PC-3 (cell line): ENCODE results near the gene ABO. TPM values are rescaled to one million over a fixed set of nuclear protein-coding genes. Genes with fewer than 3 reads are reported as not detected.
"Not testable (repeated sequence)": the region's sequence is repeated elsewhere in the genome, so short reads cannot be mapped to it uniquely, and the experiment has no call there.

Experiments
- ATAC-seq: fragments of 200-7000 bp; cut with Tn5 transposase; 2 replicates; pipeline ENCODE4 v1.9.1; 2020; ENCODE audit warnings: mild to moderate bottlenecking, moderate library complexity
- BruUV-seq: library from RNA; stranded (reverse); fragments of 400-500 nt; replicated peaks from 2 replicates; lab custom pipeline; 2021; lab: Mats Ljungman, UMichigan
- CTCF ChIA-PET: fragments of 300-600 bp; sonication (Branson Sonifier 250); formaldehyde crosslinking; loops from one replicate; lab custom pipeline; 2022; ENCODE audit warnings: antibody characterized with exemption; lab: Charles Lee
- POLR2A ChIA-PET: fragments of 300-600 bp; sonication (Branson Sonifier 250); formaldehyde crosslinking; loops from one replicate; lab custom pipeline; 2022; ENCODE audit warnings: antibody characterized with exemption; ENCODE audit not compliant: unreplicated experiment; lab: Charles Lee
- DNase-seq: peaks from one replicate; pipeline ENCODE4 v3.0.0-alpha.2; 2015
- H2AFZ ChIP-seq: fragments of 300-600 bp; sonication (generic); 2 replicates; pipeline ENCODE4 v1.6.0; 2016; ENCODE audit warnings: antibody characterized with exemption, low read length
- H3F3A ChIP-seq: fragments of 300-600 bp; sonication (generic); one replicate; pipeline ENCODE4 v1.6.0; 2017; ENCODE audit warnings: antibody characterized with exemption, low read length, control low read depth, mild to moderate bottlenecking; ENCODE audit not compliant: unreplicated experiment
- H3K27ac ChIP-seq: fragments of 300-600 bp; sonication (generic); 2 replicates; pipeline ENCODE4 v1.5.1; 2016; ENCODE audit warnings: mild to moderate bottlenecking, low read length
- H3K27me3 ChIP-seq: fragments of 300-600 bp; sonication (generic); 2 replicates; pipeline ENCODE4 v1.6.1; 2016; ENCODE audit warnings: low read length, mixed read lengths
- H3K36me3 ChIP-seq: fragments of 300-600 bp; sonication (generic); 2 replicates; pipeline ENCODE4 v1.6.1; 2016; ENCODE audit warnings: low read depth, mixed run types, low read length, mixed read lengths
- H3K4me1 ChIP-seq: fragments of 300-600 bp; sonication (generic); 2 replicates; pipeline ENCODE4 v1.5.1; 2016; ENCODE audit warnings: low read length; ENCODE audit not compliant: insufficient read depth
- H3K4me2 ChIP-seq: fragments of 300-600 bp; sonication (generic); 2 replicates; pipeline ENCODE4 v1.6.0; 2016; ENCODE audit warnings: low read length
- H3K4me3 ChIP-seq: fragments of 300-600 bp; sonication (generic); 2 replicates; pipeline ENCODE4 v1.5.1; 2016; ENCODE audit warnings: mild to moderate bottlenecking, low read length, mixed read lengths
- H3K79me2 ChIP-seq: fragments of 300-600 bp; sonication (generic); 2 replicates; pipeline ENCODE4 v1.6.1; 2017; ENCODE audit warnings: low read length, mixed read lengths
- H3K9ac ChIP-seq: fragments of 300-600 bp; sonication (generic); 2 replicates; pipeline ENCODE4 v1.6.0; 2016; ENCODE audit warnings: mild to moderate bottlenecking, low read length
- H3K9me2 ChIP-seq: fragments of 300-600 bp; sonication (generic); replicated peaks from 2 replicates; pipeline ENCODE4 v1.6.1; 2016; ENCODE audit warnings: mixed run types, low read length, mixed read lengths
- H3K9me3 ChIP-seq: fragments of 300-600 bp; sonication (generic); 2 replicates; pipeline ENCODE4 v1.6.1; 2016; ENCODE audit warnings: low read length, mixed read lengths
- H4K20me1 ChIP-seq: fragments of 300-600 bp; sonication (generic); 2 replicates; pipeline ENCODE4 v1.6.1; 2016; ENCODE audit warnings: low read length, mixed read lengths
- EZH2 ChIP-seq: fragments of 300-600 bp; sonication (generic); IDR thresholded peaks from one replicate; pipeline ENCODE4 v1.6.1; 2017; ENCODE audit warnings: antibody characterized with exemption, mild to moderate bottlenecking, low read length; ENCODE audit not compliant: unreplicated experiment
- EZH2phosphoT487 ChIP-seq: fragments of 300-600 bp; sonication (generic); IDR thresholded peaks from 2 replicates; pipeline ENCODE4 v1.6.1; 2018; ENCODE audit warnings: mild to moderate bottlenecking, antibody characterized with exemption, low read length, borderline replicate concordance
- intact Hi-C: fragments of 100-400 bp; cut with micrococcal nuclease; formaldehyde crosslinking; loops from 2 replicates; pipeline ENCODE4 v1.9.0; 2023
- total RNA-seq: library from RNA; depleted of rRNA; stranded (reverse); fragments of >200 nt; gene quantifications from 2 replicates; pipeline ENCODE4 v1.2.3, GENCODE V29; 2014
- TF ChIP-seq, protein P1 (sequence below): fragments of 300-600 bp; sonication (generic); conservative IDR thresholded peaks from 2 replicates; pipeline ENCODE4 v1.5.1; 2017; ENCODE audit warnings: antibody characterized with exemption, low read depth, mild to moderate bottlenecking, low read length

ABO gene
- total RNA-seq, 1 experiment from 2014 or later: not detected

DNA sequence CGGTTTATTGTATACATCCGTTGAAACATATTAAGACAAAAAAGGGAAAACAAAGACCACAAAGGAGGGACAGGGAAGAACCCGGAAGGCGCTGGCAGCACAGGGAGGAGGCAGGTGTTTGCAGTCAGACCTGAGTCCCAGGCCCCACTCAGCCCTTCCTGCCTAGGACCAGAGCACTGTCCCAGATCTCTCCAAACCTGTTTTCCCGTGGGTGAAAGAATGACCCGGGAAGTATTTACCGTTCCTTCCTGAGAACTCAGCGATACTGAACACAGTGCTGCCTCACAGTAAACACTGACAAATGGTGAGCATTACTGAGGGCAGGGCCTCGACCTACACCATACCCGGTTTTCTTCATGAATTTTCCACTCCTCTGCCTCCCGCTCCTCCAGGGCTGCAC, 1.2 kb downstream of the ABO start:
- intact Hi-C loops: no loop called here
- Histone ChIP-seq H3K9ac (no peak overlapping the region), H2AFZ (no peak overlapping the region), H3K4me2 (no peak overlapping the region), H3K4me1 (no peaks in the 10 kb centered on the region), H4K20me1 (no peaks in the 10 kb centered on the region), H3K36me3 (no peaks in the 10 kb centered on the region), H3K9me2 (no peaks in the 10 kb centered on the region), H3K27me3 (peaks cover 4% of the 10 kb centered on the region; the same call in 1 of the 2 replicates), H3K79me2 (no peaks in the 10 kb centered on the region), H3K9me3 (no peaks in the 10 kb centered on the region), H3F3A (no peaks in the 10 kb centered on the region), H3K27ac (no peak overlapping the region), H3K4me3 (no peak overlapping the region)
- ChIA-PET POLR2A (no interaction called here), CTCF (no interaction called here)
- no peak for DNase-seq
- ATAC-seq: no peak
- TF ChIP-seq EZH2phosphoT487: no peak
- no peak for TF ChIP-seq EZH2
- TF ChIP-seq, protein P1, sequence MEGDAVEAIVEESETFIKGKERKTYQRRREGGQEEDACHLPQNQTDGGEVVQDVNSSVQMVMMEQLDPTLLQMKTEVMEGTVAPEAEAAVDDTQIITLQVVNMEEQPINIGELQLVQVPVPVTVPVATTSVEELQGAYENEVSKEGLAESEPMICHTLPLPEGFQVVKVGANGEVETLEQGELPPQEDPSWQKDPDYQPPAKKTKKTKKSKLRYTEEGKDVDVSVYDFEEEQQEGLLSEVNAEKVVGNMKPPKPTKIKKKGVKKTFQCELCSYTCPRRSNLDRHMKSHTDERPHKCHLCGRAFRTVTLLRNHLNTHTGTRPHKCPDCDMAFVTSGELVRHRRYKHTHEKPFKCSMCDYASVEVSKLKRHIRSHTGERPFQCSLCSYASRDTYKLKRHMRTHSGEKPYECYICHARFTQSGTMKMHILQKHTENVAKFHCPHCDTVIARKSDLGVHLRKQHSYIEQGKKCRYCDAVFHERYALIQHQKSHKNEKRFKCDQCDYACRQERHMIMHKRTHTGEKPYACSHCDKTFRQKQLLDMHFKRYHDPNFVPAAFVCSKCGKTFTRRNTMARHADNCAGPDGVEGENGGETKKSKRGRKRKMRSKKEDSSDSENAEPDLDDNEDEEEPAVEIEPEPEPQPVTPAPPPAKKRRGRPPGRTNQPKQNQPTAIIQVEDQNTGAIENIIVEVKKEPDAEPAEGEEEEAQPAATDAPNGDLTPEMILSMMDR: no peak
- BruUV-seq: no TSS peak

DNA sequence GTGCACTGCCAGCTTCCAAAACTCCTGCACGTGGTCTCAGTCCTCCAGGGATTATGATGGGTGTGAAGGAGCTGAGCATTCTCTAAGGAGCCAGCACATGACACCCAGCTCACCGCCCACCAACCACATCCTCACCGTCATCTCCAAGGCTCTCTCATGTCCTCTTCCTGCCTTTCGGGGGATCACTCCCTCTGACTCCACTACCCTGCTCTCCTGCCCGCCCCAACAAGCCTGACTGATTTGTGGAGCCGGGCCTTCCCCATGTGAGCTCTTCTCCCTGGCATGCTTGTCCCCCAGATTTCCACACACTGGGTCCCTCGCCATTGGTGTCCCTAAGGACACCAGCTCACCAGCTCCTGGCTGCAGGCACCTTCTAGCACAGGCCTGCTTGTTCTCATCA, 1.9 kb downstream of the ABO start:
- DNase-seq: no peak
- Histone ChIP-seq H3K9ac (no peak overlapping the region), H3F3A (no peaks in the 10 kb centered on the region), H4K20me1 (no peaks in the 10 kb centered on the region), H3K36me3 (no peaks in the 10 kb centered on the region), H3K4me2 (no peak overlapping the region), H2AFZ (no peak overlapping the region), H3K27me3 (no peaks in the 10 kb centered on the region; the same call in 1 of the 2 replicates), H3K79me2 (no peaks in the 10 kb centered on the region), H3K4me3 (no peak overlapping the region), H3K27ac (no peak overlapping the region), H3K4me1 (no peaks in the 10 kb centered on the region), H3K9me2 (no peaks in the 10 kb centered on the region), H3K9me3 (no peaks in the 10 kb centered on the region)
- TF ChIP-seq EZH2: no peak
- CTCF ChIA-PET: no interaction called here
- POLR2A ChIA-PET: no interaction called here
- BruUV-seq: no TSS peak
- ATAC-seq: no peak
- intact Hi-C loops: no loop called here

DNA sequence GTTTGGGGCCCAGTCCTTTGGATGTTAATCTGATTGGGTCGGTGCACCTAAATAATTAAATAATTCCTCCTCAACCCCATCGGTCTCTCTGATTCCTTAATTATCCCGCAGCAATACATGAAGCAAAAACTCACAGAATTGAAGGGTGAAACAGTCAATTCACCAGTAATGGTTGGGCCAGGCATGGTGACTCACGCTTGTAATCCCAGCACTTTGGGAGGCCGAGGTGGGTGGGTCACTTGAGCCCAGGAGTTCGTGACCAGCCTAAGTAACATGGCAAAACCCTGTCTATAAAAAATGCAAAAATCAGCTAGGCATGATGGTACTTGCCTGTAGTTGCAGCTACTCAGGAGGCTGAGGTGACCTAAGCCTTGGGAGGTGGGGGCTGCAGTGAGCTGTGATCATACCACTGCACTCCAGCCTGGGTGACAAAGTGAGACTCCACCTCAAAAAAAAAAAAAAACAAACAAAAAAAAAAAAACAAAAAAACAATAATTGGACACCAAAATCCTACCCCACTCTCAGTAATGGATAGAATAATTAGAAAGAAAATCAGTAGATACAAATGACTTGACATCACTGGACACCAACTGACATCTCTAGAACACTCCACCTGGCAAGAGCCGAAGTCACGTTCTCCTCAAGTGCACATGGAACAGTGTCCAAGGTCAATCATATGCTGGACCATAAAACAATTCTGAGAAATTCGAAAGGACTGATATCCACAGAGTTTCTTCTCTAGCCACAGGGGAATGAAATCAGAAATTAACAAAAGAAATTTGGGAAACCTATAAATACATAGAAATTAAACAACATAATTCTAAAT, 5.3 kb downstream of the ABO start:
- Histone ChIP-seq H3F3A (no peaks in the 10 kb centered on the region), H3K36me3 (no peaks in the 10 kb centered on the region), H3K9me3 (no peaks in the 10 kb centered on the region), H3K27ac (no peak overlapping the region), H4K20me1 (no peaks in the 10 kb centered on the region), H3K4me1 (no peaks in the 10 kb centered on the region), H3K9me2 (no peaks in the 10 kb centered on the region), H3K79me2 (no peaks in the 10 kb centered on the region), H3K27me3 (no peaks in the 10 kb centered on the region), H2AFZ (no peak overlapping the region), H3K4me2 (no peak overlapping the region), H3K9ac (no peak overlapping the region), H3K4me3 (no peak overlapping the region)
- intact Hi-C loops: no loop called here
- no peak for DNase-seq
- ChIA-PET CTCF (no interaction called here), POLR2A (no interaction called here)
- no peak for TF ChIP-seq EZH2
- TF ChIP-seq EZH2phosphoT487: no peak
- TF ChIP-seq, protein P1: no peak
- no TSS peak for BruUV-seq
- no peak for ATAC-seq

DNA sequence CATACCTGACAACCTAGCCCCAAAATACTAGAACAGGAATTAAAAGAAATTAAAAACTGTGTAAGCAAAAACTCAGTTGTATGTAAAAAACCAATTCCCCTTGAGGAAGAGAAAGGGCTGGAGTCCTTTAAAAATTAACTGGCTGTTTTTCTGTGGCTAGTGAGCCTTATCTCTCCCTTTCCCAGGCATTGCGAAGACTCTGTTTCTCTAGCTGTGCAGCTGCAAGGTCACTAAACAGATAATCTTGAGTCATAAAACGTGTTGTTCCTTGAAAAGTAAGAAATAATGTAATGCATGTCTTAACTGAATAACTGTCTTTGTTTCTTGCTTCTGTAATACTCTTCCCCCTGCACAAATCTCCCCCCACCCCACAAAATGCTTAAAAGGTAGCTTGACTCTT, 5.9 kb downstream of the ABO start:
- POLR2A ChIA-PET: not testable (repeated sequence)

More for the DNA sequence above, 5.9 kb downstream of the ABO start:
- H3K9me2 ChIP-seq, H3K4me1 ChIP-seq, H4K20me1 ChIP-seq, H3K79me2 ChIP-seq, BruUV-seq, H2AFZ ChIP-seq, H3F3A ChIP-seq, H3K4me2 ChIP-seq, H3K27me3 ChIP-seq, CTCF ChIA-PET, H3K9ac ChIP-seq, H3K4me3 ChIP-seq, intact Hi-C loops, H3K27ac ChIP-seq, H3K36me3 ChIP-seq, ATAC-seq, DNase-seq, H3K9me3 ChIP-seq: not testable (repeated sequence)
